ENCODE data around the gene GRID2.

GRID2 gene

DNA sequence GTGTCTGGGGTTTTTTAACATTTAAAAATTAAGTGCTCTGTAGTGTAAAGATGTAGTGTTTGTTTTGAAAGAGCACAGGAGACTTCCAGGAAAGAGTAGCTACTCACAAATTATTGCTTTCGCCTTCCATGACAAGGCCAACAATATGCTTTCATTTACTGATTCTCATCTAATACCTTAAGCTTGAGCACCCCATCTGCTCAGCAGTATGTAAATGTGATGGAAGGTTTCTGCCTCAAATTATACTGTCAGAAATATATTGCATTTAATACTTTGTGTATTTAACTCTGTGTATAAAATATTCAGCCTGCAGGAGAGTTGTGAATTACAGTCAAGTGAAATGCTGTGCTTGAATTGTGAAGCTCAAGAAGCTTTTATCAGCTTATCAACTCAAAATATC lies 1228.5 kb downstream of the GRID2 start:
- no peak for DNase-seq (ENCODE audit: insufficient read length)
- TF ChIP-seq POLR2AphosphoS5 (IDR thresholded peaks at IDR 0.05; ENCODE audit: low read depth, low read length) (no peak), TAF1 (IDR thresholded peaks at IDR 0.05; ENCODE audit: borderline replicate concordance, low read depth, low read length) (no peak), POLR2A (IDR thresholded peaks at IDR 0.05; ENCODE audit: low read depth, low read length) (no peak)
- FAIRE-seq = no peak

DNA sequence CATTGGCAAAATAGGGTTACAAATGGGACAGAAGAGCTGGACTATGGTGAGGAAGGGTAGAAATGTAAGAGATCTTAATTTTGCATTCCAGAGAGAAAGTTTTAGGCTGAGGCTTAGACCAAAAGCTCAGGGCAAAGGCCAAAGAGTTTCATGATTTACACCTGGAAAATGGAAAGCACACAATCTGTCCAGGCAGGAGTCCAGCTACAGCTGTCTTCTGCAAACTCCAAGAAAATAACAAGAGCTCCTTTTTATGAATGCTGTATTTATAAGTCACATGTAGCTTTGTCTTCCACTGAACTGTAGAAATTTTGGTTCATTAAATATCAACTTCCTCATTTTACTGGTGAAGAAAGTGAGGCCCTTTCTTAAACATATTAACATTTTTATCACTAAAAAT lies 1236.8 kb downstream of the GRID2 start:
- FAIRE-seq = no peak
- DNase-seq (ENCODE audit: insufficient read length) = no peak
- TF ChIP-seq POLR2A (IDR thresholded peaks at IDR 0.05; ENCODE audit: low read depth, low read length) (no peak), TAF1 (IDR thresholded peaks at IDR 0.05; ENCODE audit: borderline replicate concordance, low read depth, low read length) (no peak)

DNA sequence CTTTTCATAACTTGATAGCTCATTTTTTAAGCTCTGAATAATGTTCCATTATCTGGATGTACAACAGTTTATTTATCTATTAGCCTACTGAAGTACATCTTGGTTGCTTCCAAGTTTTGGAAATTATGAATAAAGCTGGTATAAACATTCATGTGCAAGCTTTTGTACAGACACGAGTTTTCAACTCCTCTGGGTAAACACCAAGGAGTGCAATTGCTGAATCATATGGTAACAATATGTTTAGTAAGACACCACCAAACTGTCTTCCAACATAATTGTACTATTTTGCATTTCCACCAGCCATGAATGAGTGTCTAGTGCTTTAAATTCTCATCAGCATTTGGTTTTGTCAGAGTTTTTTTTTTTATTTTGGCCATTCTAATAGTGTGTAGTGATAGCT lies 1258.1 kb downstream of the GRID2 start:
- FAIRE-seq (no peak), DNase-seq (ENCODE audit: insufficient read length) (no peak)
- no peak for TF ChIP-seq TAF1 (IDR thresholded peaks at IDR 0.05; ENCODE audit: borderline replicate concordance, low read depth, low read length)
- no peak for TF ChIP-seq POLR2A (IDR thresholded peaks at IDR 0.05; ENCODE audit: low read depth, low read length)
- no peak for TF ChIP-seq POLR2AphosphoS5 (IDR thresholded peaks at IDR 0.05; ENCODE audit: low read depth, low read length)

DNA sequence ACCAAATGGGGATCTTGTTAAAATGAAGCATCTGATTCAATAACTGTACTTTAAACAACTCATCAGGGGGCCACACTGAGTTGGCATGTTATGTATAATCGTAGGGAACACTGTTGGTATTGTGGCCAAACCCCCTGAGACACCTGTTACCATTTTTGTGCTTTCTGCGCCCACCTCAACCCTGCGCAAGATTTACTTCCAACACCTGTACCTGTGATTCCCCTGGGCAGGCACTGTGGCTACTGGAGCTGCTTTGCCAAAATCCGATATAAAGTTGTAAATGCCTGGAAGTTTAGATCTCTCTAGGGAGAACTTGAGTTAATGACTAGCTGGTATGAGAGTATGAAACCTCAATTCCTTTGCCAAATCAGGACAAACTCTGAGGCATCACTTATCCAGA lies 1265.0 kb downstream of the GRID2 start:
- no peak for TF ChIP-seq POLR2A (IDR thresholded peaks at IDR 0.05; ENCODE audit: low read depth, low read length)
- DNase-seq (ENCODE audit: insufficient read length) (no peak), FAIRE-seq (no peak)

DNA sequence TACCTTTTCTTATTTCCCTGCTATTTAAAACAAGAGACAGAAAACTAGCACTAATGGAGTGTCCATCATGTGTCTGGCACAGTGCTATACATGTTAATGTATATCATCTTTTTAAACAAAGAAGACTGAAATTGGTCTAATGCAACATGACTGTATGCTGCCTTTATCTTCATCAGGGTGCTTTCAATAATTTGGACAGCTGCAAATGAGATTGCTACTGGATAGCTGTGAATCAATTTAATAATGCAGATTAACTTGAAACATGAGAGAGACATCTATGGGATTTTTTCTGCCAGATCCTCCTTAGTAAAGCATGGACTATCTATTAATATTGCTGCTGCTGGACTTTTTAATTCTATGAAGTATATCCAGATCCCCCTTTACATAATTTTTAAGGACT lies 1269.5 kb downstream of the GRID2 start:
- no peak for TF ChIP-seq TAF1 (IDR thresholded peaks at IDR 0.05; ENCODE audit: borderline replicate concordance, low read depth, low read length)
- TF ChIP-seq POLR2A (IDR thresholded peaks at IDR 0.05; ENCODE audit: low read depth, low read length) = no peak
- TF ChIP-seq POLR2AphosphoS5 (IDR thresholded peaks at IDR 0.05; ENCODE audit: low read depth, low read length) = no peak
- DNase-seq (ENCODE audit: insufficient read length) (no peak), FAIRE-seq (no peak)

DNA sequence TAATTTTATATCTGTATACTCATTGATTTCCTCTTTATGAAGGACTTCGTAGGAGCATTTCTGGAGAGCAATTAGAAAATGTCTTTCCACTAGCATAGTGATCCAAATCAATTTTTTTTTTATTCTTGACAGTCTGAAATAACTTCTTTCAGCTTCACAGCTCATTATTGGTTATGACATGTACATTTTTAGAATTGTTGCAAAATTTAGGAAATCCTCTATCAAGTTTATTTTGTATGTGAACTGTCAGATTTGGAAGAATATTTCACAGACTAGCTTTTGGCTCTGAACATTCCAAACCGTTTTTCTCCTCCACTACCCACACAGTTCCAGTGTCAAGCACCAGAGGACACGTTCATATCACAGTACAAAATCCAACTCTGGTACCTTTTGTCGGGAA lies 1275.2 kb downstream of the GRID2 start:
- FAIRE-seq (no peak), DNase-seq (ENCODE audit: insufficient read length) (no peak)
- TF ChIP-seq TAF1 (IDR thresholded peaks at IDR 0.05; ENCODE audit: borderline replicate concordance, low read depth, low read length) (no peak), POLR2A (IDR thresholded peaks at IDR 0.05; ENCODE audit: low read depth, low read length) (no peak), POLR2AphosphoS5 (IDR thresholded peaks at IDR 0.05; ENCODE audit: low read depth, low read length) (no peak)

DNA sequence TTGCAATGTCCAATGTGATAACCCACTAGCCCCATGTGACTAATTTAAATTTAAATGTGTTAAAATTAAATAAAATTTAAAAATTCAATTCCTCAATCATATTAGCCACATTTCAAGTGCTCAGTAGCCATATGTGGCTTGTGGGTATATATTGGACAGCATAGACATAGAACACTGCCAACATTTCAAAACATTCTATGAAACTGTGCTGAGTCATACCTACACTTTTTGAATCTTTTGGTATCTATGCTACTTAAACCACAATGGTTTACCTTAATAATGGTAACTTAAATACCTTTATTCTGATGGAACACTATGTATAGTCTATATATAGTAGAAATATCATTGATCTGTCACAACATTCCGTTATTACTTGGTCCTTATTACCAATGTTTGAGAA lies 1301.4 kb downstream of the GRID2 start:
- TF ChIP-seq POLR2AphosphoS5 (IDR thresholded peaks at IDR 0.05; ENCODE audit: low read depth, low read length) (no peak), POLR2A (IDR thresholded peaks at IDR 0.05; ENCODE audit: low read depth, low read length) (no peak), TAF1 (IDR thresholded peaks at IDR 0.05; ENCODE audit: borderline replicate concordance, low read depth, low read length) (no peak)
- no peak for FAIRE-seq

DNA sequence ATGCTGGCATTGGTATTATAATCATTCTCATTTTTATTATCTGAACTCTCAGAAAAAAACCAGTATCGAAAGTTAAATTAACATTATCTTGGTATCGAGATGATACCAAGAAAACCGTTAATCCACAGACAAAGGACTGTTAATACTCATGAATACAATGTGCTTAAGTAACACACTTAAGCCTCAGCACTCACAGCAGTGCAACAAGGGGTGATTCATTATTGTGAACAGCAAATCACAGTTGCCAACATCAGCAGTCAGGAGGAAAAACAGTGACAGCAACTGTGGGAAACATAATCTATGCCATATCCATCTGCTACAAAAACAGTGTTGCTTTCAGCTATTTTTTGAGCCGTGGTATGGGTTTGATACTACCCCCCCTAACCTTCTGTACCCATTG lies 1313.8 kb downstream of the GRID2 start:
- TF ChIP-seq POLR2A (IDR thresholded peaks at IDR 0.05; ENCODE audit: low read depth, low read length) (no peak), POLR2AphosphoS5 (IDR thresholded peaks at IDR 0.05; ENCODE audit: low read depth, low read length) (no peak)
- FAIRE-seq = no peak
- no peak for DNase-seq (ENCODE audit: insufficient read length)

More for the DNA sequence above, 1301.4 kb downstream of the GRID2 start:
- DNase-seq (ENCODE audit: insufficient read length) = no peak

DNA sequence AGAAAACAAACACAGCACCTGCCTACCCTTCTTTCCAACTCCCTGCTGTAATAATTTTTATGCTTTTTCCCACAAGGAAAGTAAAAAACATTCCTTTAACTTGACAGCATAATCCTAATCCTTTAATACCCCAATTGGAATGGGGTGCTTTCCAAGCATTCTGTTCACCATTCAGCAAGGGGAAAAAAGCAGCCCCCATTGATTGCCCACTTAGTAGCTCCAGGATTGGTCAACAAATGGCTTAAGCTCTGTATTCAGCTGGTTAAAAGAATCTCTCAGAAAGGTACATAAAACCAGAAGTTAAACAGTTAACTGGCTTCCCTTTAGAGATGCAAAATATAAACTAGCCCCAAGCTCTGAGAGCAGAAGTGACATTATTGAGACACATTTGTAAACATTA lies 1330.0 kb downstream of the GRID2 start:
- FAIRE-seq (no peak), DNase-seq (ENCODE audit: insufficient read length) (no peak)
- TF ChIP-seq TAF1 (IDR thresholded peaks at IDR 0.05; ENCODE audit: borderline replicate concordance, low read depth, low read length) (no peak), POLR2A (IDR thresholded peaks at IDR 0.05; ENCODE audit: low read depth, low read length) (no peak), POLR2AphosphoS5 (IDR thresholded peaks at IDR 0.05; ENCODE audit: low read depth, low read length) (no peak)

DNA sequence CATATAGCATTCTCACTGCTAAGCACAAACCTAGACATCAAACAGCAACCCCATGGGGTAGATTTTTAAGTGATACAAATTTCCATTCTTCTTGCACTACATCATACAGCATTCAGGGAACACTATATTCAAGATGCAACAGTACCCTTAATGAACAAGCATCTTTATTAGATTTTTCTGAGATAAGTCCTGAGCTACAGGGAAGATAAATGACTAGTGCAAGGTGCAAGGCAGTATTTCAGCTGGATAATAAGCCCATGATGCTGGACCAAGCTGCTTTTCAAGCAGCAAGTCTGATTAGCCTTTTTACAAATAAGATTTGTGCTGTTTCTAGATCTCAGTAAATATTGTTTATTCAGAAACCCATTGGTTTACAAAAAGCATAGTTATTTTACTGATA lies 1332.2 kb downstream of the GRID2 start:
- no peak for TF ChIP-seq POLR2AphosphoS5 (IDR thresholded peaks at IDR 0.05; ENCODE audit: low read depth, low read length)
- TF ChIP-seq POLR2A (IDR thresholded peaks at IDR 0.05; ENCODE audit: low read depth, low read length) = no peak
- FAIRE-seq = no peak
- no peak for DNase-seq (ENCODE audit: insufficient read length)

DNA sequence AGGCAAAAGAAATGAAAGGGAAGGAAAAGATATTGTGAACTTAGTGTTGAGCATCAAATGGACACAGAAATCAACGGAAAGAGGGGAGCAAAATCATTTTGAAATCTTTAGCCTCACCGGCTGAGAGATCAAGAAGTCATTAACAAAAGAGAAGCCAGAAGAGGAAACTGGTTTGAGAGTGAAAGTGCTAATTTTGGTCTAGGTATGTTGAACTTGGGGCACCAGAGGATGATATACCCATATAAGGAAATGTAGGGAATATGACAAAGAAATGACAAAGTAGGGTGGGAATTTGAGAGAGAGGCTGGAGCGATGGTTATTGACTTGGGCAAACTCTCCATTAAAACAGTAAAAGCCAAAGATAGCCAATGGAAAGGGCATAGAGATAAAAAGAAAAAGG lies 1341.4 kb downstream of the GRID2 start:
- DNase-seq (ENCODE audit: insufficient read length) (no peak), FAIRE-seq (no peak)
- TF ChIP-seq TAF1 (IDR thresholded peaks at IDR 0.05; ENCODE audit: borderline replicate concordance, low read depth, low read length) = no peak
- no peak for TF ChIP-seq POLR2AphosphoS5 (IDR thresholded peaks at IDR 0.05; ENCODE audit: low read depth, low read length)
- TF ChIP-seq POLR2A (IDR thresholded peaks at IDR 0.05; ENCODE audit: low read depth, low read length) = no peak

DNA sequence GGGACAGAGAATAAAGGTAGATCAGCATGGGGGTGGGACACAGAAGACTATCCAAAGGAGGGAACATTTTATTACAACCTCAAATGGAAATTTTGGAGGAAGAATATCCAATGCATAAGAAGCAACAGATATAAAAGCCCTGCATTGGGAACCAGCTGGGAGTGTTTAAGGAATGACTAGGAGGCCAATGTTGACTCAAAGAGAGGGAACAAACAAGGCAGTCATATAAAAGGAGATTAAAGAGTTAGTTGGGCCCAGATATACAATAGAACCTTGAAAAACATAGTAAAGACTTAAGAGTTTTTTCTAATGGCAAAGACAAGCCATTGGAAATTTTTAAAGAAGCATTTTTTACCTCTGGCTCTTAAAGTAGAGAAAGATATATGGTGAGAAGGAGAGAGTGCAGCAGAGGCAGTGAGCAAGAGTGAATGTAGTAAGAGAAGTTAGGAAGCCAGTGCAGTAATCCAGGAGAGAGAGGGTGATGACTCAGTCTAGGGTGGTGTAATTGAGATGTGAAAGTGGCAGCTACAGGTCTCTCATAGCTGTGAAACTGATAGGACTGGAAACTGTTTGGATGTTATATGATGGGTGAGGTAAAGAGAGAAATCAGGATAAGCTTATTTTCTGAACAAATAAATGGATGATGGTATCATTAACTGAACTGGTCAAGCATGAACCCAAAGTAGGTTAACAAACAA lies 1342.6 kb downstream of the GRID2 start:
- DNase-seq (ENCODE audit: insufficient read length) (no peak), FAIRE-seq (no peak)
- TF ChIP-seq POLR2A (IDR thresholded peaks at IDR 0.05; ENCODE audit: low read depth, low read length) = no peak
- TF ChIP-seq POLR2AphosphoS5 (IDR thresholded peaks at IDR 0.05; ENCODE audit: low read depth, low read length) = no peak
- TF ChIP-seq TAF1 (IDR thresholded peaks at IDR 0.05; ENCODE audit: borderline replicate concordance, low read depth, low read length) = no peak

DNA sequence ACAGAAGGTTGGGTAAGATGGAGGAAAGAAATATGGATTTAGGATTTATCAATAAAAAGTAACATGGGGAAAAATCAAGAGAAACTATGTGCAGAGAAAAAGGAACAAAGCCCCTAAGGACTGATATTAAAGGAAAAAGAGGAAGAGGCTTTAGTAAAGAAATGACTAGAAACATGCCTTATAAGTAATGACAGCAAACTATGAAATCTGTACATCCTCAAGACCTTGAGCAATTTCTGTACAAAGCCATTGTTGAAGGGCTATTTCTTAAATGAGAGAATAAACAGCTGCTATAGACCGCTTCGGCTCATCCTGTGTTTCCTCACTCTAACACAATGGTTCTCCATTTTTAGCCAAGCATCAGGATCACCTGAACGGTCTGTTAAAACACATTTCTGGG lies 1344.5 kb downstream of the GRID2 start:
- no peak for DNase-seq (ENCODE audit: insufficient read length)
- FAIRE-seq = no peak
- TF ChIP-seq POLR2A (IDR thresholded peaks at IDR 0.05; ENCODE audit: low read depth, low read length) (no peak), TAF1 (IDR thresholded peaks at IDR 0.05; ENCODE audit: borderline replicate concordance, low read depth, low read length) (no peak), POLR2AphosphoS5 (IDR thresholded peaks at IDR 0.05; ENCODE audit: low read depth, low read length) (no peak)
